HG03575 (cell line): Measurements from ENCODE around the gene NOG.

ENCODE experiments used
- ATAC-seq: cut with Tn5 transposase; IDR thresholded peaks from one replicate; pipeline ENCODE4 v1.9.1; 2021; ENCODE audit not compliant: unreplicated experiment, insufficient number of reproducible peaks, low FRiP score; ENCODE audit errors: extremely low read depth

NOG gene

GRCh38 chr17:56624912-56625311 is 31.4 kb downstream of the NOG start:
- ATAC-seq = no peak

- ATAC-seq = no peak
Observed at GRCh38 chr17:56629531-56630075, 36.1 kb downstream of the NOG start.

GRCh38 chr17:56630202-56630601 is 36.7 kb downstream of the NOG start:
- ATAC-seq = no peak

GRCh38 chr17:56633681-56634080 is 40.2 kb downstream of the NOG start:
- no peak for ATAC-seq

DNA sequence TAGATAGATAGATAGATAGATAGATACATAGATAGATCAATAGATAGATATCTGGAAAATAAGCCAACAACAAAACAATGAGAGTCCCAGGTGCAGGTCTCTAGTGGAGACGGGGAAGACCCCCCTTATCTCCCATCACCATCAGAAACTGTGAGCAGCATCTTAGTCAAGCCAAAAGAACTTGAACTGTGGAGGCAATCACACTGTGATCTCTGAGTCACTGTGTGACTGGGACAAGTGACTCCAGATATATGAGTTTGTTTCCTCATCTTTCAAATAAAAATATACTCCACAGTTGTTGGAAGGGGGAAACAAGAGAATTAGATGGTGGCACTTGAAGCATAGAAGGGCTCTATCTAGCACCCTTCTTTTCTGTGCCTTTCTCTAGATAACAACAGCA is 42.1 kb downstream of the NOG start:
- ATAC-seq = no peak

DNA sequence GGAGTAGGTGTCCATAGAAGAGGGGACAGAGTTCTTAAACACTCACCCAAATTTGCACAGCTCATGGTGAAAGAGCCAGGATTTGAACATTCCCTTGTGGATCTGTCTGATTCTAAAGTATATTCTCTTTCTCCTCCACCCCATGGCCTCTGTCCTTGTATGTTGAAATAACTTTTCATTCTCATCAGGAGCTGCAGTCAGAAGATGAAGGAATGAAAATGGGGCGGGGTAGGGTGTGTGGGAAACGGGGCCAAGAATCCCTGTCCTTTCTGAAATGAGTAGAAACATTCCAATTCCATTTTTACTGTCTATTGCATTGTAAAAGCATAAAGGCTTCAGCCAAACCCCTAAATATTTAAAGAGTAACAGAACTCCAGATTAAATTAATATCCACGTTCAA is 42.8 kb downstream of the NOG start:
- no peak for ATAC-seq

DNA sequence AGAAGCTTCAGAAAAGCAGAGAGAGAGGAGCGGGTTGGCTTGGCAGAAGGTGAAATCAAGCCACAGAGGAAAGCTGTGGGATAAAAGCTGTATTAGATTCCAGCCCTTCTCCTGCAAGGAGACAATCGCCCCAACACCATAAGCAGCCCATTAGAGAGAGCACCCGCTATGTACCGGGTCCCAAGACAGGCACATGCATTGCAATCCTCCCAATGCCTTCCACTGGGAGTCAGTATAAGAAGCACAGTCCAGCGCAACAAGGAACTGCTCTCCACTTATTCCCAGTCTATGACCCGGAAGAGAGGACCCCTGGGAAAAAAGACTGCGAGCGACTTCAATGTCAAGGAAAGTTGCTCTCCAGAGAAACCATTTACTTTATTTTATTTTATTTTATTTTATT is 43.8 kb downstream of the NOG start:
- ATAC-seq = no peak

DNA sequence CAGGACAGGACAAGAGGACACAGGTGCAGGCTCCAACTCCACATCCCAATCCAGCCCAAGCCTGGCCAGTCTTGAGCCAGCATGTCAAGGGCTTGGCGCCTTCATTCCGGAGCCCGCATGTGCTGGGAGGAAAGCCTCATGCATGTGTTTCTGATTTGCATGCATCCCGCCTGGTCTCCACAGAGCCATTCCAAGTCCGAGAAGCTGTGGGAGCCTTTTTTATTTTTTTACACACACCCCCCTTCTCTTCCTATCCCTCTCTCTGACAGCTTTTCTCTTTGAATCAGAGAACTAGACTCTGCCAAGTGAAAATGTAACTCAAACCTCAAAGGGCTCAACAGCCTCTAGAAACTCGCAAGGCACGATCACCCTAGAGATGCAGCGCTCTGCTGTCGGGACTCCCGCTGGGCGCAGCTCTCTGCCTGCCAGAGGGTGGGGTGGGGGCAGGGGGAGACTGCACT is 45.1 kb downstream of the NOG start:
- no peak for ATAC-seq

- ATAC-seq = no peak
Observed at GRCh38 chr17:56639517-56639916, 46.0 kb downstream of the NOG start.

DNA sequence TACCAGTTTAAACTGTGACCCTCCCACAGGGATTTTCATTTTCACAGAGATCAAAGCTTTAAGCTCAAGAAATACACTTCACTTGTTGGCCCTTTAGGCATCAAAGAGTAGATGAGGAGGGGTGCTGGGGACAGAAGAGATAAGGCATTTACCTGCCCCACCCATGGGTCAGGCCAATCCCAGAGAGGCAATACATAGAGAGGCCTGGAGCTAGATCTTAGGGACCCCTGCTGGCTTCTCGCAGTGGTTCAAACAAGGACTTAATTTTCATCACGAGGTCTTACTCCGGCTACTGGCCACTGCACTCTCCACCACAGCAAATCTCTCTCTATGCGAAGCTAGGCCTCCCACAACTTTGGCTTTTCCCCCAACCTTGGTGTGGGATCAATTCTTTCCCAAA is 46.6 kb downstream of the NOG start:
- ATAC-seq = no peak

DNA sequence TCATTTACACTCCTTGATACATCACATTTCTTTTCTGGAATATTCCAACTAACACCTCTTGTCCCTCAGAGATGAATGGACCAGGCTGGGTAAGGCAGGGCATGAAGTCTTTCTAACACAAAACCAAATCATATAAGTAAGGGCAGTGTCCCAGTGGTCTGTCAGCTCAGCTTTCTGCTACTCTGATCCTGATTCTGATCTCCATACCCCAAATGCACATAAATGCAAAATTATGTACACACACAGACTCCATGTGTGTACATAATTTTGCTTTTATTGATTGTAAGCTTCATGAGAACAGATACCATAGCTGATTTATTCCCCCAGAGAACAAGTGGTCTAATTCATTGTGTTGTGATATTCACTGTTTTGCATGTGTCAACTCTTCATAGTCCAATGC is 47.9 kb downstream of the NOG start:
- ATAC-seq = no peak

GRCh38 chr17:56641894-56642293 is 48.4 kb downstream of the NOG start:
- ATAC-seq = no peak

DNA sequence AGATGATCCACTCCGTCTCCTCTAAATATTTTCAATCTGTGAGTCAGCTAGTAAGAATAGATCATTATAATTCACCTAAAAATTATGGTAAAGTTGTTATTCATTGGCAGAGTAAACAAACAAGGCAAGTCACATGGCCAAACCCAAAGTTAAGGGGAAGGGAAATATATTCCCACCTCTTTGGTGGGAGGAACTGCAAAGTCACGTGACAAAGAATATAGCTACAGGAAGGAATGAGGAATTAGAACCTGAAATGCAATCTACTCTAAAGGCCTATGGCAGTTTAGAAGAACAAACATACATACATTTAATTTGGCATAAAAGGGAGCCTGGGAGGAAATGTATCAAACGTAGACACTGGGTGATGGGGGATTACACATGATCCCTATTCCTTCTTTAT is 48.9 kb downstream of the NOG start:
- no peak for ATAC-seq
